GM08714 (cell line): ENCODE results near the gene XAF1.
"Not testable (repeated sequence)": the region's sequence is repeated elsewhere in the genome, so short reads cannot be mapped to it uniquely, and the experiment has no call there.

Experiments
- H3K4me3 ChIP-seq: fragments of 200-500 bp; sonication (Bioruptor generic); 2 replicates; pipeline ENCODE4 v1.5.1; 2014; ENCODE audit warnings: mild to moderate bottlenecking, low read length, inconsistent platforms
- ZNF274 ChIP-seq: IDR thresholded peaks from 2 replicates; pipeline ENCODE4 v1.6.1; 2012; ENCODE audit warnings: mild to moderate bottlenecking, low read depth, low read length

Gene XAF1

DNA sequence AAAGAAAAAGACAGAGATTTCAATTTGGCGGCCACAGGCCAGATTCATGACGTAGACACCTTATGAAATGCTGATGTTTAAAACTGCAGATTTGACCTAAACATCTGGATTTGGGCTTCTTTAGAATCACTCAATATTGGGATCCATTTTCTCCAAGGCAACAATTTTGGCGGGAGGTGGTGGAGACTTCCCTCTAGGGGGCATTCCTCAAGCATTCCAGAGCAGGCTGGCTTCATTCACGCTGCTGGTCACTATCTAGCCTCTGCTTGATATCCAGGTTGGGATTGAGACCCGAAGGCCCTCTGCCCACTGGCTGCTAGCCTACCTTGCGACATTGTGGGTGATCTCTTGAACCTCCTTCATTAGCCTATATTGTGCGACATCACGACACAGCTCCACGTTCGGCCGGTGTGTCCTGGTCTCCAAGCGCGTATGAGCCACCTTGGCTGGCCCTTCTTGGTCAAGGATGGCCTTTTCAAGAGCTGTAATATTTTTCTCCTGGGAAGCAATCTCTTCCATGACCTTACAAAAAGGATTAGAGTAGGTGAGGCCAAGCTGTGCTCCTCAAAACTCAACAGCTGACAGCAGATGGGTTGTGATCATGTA is 44.7 kb downstream of the XAF1 start:
- TF ChIP-seq ZNF274 = no peak

DNA sequence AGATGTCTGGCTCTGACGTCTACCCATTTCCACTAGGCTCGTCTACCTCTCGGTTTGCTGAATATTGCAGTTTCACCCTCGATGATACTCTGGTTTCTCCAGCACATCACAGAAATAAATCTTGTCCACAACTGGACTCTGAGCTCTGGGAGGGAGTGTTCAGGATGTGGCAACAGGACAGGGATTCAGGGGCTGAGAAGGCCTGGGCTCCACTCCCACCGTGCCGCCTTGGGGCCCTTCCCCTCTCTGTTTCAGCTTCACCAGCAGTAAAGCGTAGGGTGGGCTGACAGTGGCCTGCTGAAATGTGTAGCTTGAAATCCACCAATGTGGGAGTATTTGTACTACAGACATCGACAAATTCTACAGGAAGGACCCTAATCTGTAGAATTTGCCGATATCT is 55.7 kb downstream of the XAF1 start:
- no peak for TF ChIP-seq ZNF274
- H3K4me3 ChIP-seq = no peak overlapping the region

More for the DNA sequence above, 44.7 kb downstream of the XAF1 start:
- H3K4me3 ChIP-seq = no peak overlapping the region

DNA sequence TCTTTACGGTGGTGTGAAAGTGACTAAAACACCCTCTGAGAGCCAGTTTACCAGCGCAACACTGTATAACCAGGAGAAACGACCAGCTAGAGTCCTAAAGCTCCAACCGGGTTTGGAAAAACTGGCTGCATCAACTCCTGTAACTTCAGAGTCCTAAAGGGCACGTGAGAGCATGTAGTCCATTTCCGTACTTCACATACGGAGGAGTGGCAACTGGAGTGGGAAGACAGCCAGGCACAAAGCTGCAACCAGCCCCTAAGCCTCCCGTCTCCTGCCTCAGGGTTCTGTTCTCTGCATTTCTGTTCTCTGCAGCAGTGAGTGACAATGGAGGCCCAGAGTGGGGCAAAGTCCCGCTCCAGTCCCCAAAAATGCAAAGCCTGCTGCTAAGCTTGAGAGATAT is 56.4 kb downstream of the XAF1 start:
- TF ChIP-seq ZNF274 = no peak
- no peak overlapping the region for H3K4me3 ChIP-seq

DNA sequence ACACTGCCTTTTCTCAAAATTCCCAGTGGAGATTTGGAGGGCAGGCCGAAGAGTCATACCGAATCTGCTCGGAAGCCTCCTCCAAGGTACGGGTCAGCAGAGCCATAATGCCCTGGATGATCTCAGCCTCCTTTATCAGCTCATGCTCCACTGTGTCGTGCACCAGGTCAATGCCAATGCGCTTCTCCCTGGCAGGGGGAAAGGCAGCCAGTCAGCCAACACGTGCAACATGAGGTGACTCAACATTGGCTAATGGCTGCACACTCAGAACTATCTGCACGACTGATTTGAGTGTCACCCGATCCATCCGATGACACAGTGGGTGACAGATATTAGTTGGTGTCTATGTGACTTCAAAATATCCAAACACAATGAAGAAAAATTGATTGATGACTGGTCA is 59.9 kb downstream of the XAF1 start:
- TF ChIP-seq ZNF274 = no peak
- H3K4me3 ChIP-seq = no peak overlapping the region

DNA sequence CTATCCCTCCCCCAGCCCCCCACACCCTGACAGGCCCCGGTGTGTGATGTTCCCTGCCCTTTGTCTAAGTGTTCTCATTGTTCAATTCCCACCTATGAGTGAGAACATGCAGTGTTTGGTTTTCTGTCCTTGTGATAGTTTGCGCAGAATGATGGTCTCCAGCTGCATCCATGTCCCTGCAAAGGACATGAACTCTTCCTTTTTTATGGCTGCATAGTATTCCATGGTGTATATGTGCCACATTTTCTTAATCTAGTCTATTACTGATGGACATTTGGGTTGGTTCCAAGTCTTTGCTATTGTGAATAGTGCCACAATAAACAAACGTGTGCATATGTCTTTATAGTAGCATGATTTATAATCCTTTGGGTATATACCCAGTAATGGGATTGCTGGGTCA is 60.5 kb downstream of the XAF1 start:
- not testable (repeated sequence) for H3K4me3 ChIP-seq

DNA sequence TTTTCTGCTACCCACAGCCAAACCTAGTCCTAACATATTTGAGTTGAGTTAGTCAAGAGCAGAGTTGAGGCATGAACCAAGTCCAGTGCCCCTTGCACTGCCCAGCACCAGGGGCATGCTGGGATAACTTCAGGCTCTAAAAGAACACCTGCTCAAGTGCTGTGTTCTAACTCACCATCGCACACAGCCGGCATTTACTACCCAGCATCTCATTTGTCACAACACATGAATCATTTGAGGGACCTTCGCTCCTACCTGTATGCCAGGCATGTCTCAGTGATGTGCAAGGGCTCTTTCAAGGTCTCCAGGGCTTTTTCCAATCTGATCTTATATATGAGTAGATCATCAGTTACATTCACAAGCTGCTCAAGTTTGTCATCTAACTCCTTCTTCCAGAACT is 63.1 kb downstream of the XAF1 start:
- H3K4me3 ChIP-seq = no peak overlapping the region
- no peak for TF ChIP-seq ZNF274

DNA sequence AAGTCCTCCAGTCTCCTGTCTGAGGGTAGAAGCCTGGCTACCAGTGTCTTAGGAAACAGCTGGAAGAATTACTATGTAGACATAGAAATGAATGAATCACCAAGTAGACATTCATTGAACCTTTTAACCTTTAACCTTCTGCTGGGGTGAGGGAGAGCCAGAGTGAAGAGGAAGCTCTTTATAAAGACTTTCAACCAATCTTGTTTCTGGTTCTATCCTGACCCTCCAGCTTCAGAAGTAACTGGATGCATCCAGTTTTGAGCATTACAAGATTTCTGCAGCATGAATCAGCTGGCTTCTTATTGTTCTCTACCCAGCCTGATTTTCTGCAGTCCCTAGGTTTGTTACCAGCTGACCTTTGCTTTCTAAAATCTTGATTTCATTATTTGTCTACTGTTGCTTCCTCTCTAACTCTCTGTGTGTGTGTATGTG is 67.2 kb downstream of the XAF1 start:
- TF ChIP-seq ZNF274 = no peak
- no peak overlapping the region for H3K4me3 ChIP-seq
